HEK293 (cell line): ENCODE results near the gene DNASE1.

Source experiments
- CTCF ChIP-seq: fragments of 450-650 bp; formaldehyde crosslinking; IDR thresholded peaks from 2 replicates; pipeline ENCODE4 v1.5.1; 2016; ENCODE audit warnings: missing biosample characterization, missing genetic modification characterization
- GLI4 ChIP-seq: fragments of 450-650 bp; formaldehyde crosslinking; IDR thresholded peaks from 2 replicates; pipeline ENCODE4 v1.5.1; 2016; ENCODE audit warnings: missing biosample characterization, missing genetic modification characterization
- KLF1 ChIP-seq: fragments of 450-650 bp; formaldehyde crosslinking; IDR thresholded peaks from 2 replicates; pipeline ENCODE4 v1.5.1; 2016; ENCODE audit warnings: missing biosample characterization, missing genetic modification characterization
- SP2 ChIP-seq: fragments of 450-650 bp; formaldehyde crosslinking; IDR thresholded peaks from 2 replicates; pipeline ENCODE4 v1.5.1; 2016; ENCODE audit warnings: missing biosample characterization, missing genetic modification characterization
- ZBTB7A ChIP-seq: fragments of 450-650 bp; formaldehyde crosslinking; IDR thresholded peaks from 2 replicates; pipeline ENCODE4 v1.5.1; 2016; ENCODE audit warnings: low read depth, missing biosample characterization, missing genetic modification characterization
- ZNF311 ChIP-seq: fragments of 450-650 bp; formaldehyde crosslinking; IDR thresholded peaks from 2 replicates; pipeline ENCODE4 v1.5.1; 2017; ENCODE audit warnings: missing biosample characterization, missing genetic modification characterization, borderline replicate concordance
- ZNF529 ChIP-seq: fragments of 450-650 bp; formaldehyde crosslinking; IDR thresholded peaks from 2 replicates; pipeline ENCODE4 v1.5.1; 2017; ENCODE audit warnings: missing genetic modification characterization, missing biosample characterization; ENCODE audit not compliant: insufficient replicate concordance

- TF ChIP-seq KLF1 (tag by site-specific recombination): no peak
- TF ChIP-seq ZNF311: no peak
- TF ChIP-seq ZBTB7A: no peak
- TF ChIP-seq SP2 (tag by site-specific recombination): no peak
- TF ChIP-seq GLI4: no peak
- no peak for TF ChIP-seq CTCF (tag by site-specific recombination)
- no peak for TF ChIP-seq ZNF529 (tag by site-specific recombination)
Measured at GRCh38 chr16:3625911-3626732, 28.4 kb upstream of the DNASE1 start.
